HG03354 (cell line): ENCODE data around the gene GABRR2.
"Not testable (repeated sequence)": the region's sequence is repeated elsewhere in the genome, so short reads cannot be mapped to it uniquely, and the experiment has no call there.

ENCODE experiments used
- ATAC-seq: cut with Tn5 transposase; IDR thresholded peaks from one replicate; pipeline ENCODE4 v1.9.1; 2021; ENCODE audit warnings: mild to moderate bottlenecking; ENCODE audit not compliant: unreplicated experiment, poor library complexity, severe bottlenecking

The GABRR2 gene

GRCh38 chr6:89268776-89269175, 46.3 kb downstream of the GABRR2 start:
- no peak for ATAC-seq

- no peak for ATAC-seq
Observed at GRCh38 chr6:89267918-89268317, 47.2 kb downstream of the GABRR2 start.

GRCh38 chr6:89264296-89264695, 50.8 kb downstream of the GABRR2 start:
- no peak for ATAC-seq

- ATAC-seq, result no peak
Observed at GRCh38 chr6:89260832-89261231, 54.3 kb downstream of the GABRR2 start.

- ATAC-seq, result no peak
Observed at GRCh38 chr6:89260310-89260709, 54.8 kb downstream of the GABRR2 start.

- ATAC-seq, result peak; percentile 50
Observed at GRCh38 chr6:89258912-89259311, 56.2 kb downstream of the GABRR2 start.

- ATAC-seq, result no peak
Observed at GRCh38 chr6:89257781-89258180, 57.3 kb downstream of the GABRR2 start.

- no peak for ATAC-seq
Observed at GRCh38 chr6:89257346-89257745, 57.8 kb downstream of the GABRR2 start.

GRCh38 chr6:89255417-89255816, 59.7 kb downstream of the GABRR2 start:
- ATAC-seq, result no peak

GRCh38 chr6:89254569-89254968, 60.5 kb downstream of the GABRR2 start:
- ATAC-seq, result no peak

GRCh38 chr6:89252907-89253306, 62.2 kb downstream of the GABRR2 start:
- no peak for ATAC-seq

- ATAC-seq, result no peak
Observed at GRCh38 chr6:89251976-89252375, 63.1 kb downstream of the GABRR2 start.

- ATAC-seq, result no peak
Observed at GRCh38 chr6:89251170-89251569, 63.9 kb downstream of the GABRR2 start.

GRCh38 chr6:89250239-89250638, 64.9 kb downstream of the GABRR2 start:
- no peak for ATAC-seq

- ATAC-seq, result no peak
Observed at GRCh38 chr6:89244241-89244985, 70.7 kb downstream of the GABRR2 start.

GRCh38 chr6:89243331-89243629, 71.8 kb downstream of the GABRR2 start:
- no peak for ATAC-seq

GRCh38 chr6:89242574-89243330, 72.3 kb downstream of the GABRR2 start:
- no peak for ATAC-seq

- ATAC-seq, result peak; percentile 62
Observed at GRCh38 chr6:89239338-89239737, 75.8 kb downstream of the GABRR2 start.

GRCh38 chr6:89237158-89237557, 77.9 kb downstream of the GABRR2 start:
- ATAC-seq, result no peak

- ATAC-seq, result not testable (repeated sequence)
Observed at GRCh38 chr6:89233605-89234004, 81.5 kb downstream of the GABRR2 start.

GRCh38 chr6:89222712-89223039, 92.4 kb downstream of the GABRR2 start:
- ATAC-seq, result no peak
